ENCODE data around the gene TXNRD1.
"Not testable (repeated sequence)": the region's sequence is repeated elsewhere in the genome, so short reads cannot be mapped to it uniquely, and the experiment has no call there.

The TXNRD1 gene

GRCh38 chr12:104304261-104305009 lies 88.9 kb downstream of the TXNRD1 start:
- DNase-seq (ENCODE audit: low spot score), result no peak

DNA sequence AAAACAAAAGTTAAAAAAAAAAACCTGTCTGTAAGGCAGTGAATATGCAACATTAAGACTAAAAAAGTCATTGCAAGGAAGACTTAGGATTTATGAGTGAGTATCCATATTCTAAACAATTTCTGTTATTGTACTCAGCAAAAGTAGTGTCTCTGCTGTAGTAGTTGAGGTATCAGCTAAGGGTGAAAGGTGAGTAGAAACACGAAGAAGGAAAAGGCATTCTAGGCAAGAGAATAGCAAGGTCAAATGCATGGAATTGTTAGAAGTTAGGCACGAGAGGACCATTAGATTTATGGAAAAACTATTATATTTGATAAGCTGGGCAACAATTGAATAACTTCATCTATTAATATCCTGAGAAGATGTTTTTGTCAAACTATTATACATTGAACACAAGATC lies 89.8 kb downstream of the TXNRD1 start:
- no peak for DNase-seq (ENCODE audit: low spot score)

DNA sequence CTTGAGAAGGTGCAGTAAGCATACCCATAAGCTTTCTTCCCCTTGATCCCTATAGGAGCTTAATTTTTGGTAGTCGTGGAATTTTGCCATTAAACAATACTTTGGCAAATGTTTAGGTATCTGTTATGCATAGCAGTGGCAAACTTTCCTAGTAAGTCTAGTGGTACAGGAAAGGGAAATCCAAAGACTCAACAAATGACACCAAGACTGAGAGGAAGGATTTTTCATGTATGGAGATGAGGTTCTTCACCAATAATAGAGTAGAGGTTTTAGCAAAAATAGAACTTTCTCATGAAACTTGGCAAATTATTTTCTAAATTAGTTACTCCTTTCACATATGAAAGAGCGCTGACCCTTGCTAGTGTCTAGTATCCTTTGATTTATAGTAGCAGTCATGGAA lies 90.8 kb downstream of the TXNRD1 start:
- no peak for DNase-seq (ENCODE audit: low spot score)

GRCh38 chr12:104306943-104307654 lies 91.5 kb downstream of the TXNRD1 start:
- DNase-seq (ENCODE audit: low spot score), result no peak

GRCh38 chr12:104307655-104308000 lies 92.0 kb downstream of the TXNRD1 start:
- no peak for DNase-seq (ENCODE audit: low spot score)

GRCh38 chr12:104309446-104309993 lies 93.9 kb downstream of the TXNRD1 start:
- DNase-seq (ENCODE audit: low spot score), result no peak

DNA sequence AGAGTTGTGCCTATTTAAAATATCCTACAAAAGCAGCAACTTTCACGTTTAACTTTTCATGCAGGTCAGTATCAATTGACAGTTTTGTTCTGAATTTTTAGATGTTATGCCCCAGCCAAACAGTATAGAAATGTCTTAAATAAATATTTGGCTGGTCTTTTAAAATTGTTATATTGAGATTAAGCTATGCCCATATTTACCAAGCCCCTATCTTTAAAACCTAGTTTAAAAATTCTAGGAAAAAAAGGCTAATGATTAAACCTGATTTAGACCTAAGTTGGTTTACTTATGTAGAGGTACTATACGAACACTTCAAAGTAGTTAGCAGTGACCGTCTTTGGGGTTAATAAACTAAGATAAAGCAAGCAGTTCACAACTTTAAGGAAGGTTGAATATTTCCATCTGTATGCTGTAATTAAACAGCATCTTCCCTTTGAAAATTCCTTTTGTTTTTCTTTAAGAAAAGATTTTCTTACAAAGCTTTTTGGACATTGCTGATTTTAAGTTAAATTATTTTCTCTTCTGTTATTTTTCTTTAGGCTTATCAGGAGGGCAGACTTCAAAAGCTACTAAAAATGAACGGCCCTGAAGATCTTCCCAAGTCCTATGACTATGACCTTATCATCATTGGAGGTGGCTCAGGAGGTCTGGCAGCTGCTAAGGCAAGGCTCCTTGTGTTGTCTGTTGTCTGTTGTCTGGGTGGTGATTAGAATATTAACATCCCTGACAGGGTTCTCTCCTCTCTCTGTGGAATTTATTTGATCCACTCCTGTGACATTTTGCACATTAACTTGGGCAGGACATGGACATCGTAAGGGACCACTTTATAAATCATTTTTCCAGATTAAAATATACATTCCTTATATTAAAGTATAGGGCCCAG lies 95.4 kb downstream of the TXNRD1 start:
- no peak for DNase-seq (ENCODE audit: low spot score)

GRCh38 chr12:104312202-104312601 lies 96.6 kb downstream of the TXNRD1 start:
- DNase-seq (ENCODE audit: low spot score), result no peak

GRCh38 chr12:104312654-104313053 lies 97.1 kb downstream of the TXNRD1 start:
- no peak for DNase-seq (ENCODE audit: low spot score)

- no peak for DNase-seq (ENCODE audit: low spot score)
Measured at GRCh38 chr12:104313568-104314241, 98.1 kb downstream of the TXNRD1 start.

- no peak for DNase-seq (ENCODE audit: low spot score)
Measured at GRCh38 chr12:104314242-104314614, 98.6 kb downstream of the TXNRD1 start.

DNA sequence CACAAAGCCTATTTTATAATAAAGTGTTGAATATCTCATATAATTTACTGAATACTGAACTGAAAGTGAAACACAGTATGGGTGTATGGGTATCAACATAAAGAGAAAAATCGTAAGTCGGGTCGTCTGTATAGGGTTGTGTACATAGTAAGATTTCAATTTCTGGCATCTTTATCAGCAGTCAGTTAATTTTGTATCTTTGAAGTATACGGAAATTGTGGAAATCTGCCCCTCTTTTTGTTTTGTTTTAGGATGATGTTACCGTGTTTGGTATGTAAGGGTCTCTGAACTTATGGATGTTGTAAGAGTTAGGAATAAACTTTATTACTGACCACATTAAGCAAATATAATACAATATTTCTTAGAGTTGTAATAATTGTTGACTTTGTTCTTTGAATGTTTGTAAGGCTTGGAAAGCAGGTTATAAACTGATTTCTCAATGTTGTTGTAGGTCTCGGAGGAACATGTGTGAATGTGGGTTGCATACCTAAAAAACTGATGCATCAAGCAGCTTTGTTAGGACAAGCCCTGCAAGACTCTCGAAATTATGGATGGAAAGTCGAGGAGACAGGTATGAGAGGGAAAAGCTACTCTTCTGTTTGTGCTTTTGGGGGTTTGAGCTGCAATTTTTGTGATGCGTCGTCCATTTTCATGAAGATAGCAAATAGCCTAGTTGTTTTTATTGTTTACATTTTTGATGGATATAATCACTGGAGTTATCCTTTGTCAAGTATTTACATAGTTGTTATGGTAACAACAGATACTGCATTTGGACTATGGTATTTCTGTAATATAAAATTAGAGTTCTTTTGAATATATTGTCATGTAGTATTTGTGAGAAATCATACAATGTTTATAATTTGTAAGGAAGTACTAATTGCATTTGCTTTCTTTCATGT lies 100.0 kb downstream of the TXNRD1 start:
- no peak for DNase-seq (ENCODE audit: low spot score)

DNA sequence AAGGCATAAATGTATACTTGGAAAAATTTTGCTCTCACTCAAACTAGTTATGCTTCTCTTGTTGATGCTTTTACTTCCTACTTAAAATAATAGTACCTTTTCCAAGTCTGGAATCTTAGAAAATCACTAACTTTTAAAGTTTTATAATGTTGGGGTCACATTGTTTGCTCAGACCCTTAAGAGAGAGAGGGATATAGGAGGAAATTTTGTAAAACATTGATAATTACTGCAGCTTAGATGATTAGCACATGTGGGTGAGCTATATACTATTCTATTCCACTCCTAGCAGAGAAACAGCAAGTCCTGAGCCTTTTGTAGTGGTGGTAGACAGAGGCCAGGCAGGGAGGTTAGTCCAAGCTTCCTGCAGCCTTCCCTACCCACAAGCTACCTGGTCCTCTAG lies 101.4 kb downstream of the TXNRD1 start:
- DNase-seq (ENCODE audit: low spot score), result no peak

DNA sequence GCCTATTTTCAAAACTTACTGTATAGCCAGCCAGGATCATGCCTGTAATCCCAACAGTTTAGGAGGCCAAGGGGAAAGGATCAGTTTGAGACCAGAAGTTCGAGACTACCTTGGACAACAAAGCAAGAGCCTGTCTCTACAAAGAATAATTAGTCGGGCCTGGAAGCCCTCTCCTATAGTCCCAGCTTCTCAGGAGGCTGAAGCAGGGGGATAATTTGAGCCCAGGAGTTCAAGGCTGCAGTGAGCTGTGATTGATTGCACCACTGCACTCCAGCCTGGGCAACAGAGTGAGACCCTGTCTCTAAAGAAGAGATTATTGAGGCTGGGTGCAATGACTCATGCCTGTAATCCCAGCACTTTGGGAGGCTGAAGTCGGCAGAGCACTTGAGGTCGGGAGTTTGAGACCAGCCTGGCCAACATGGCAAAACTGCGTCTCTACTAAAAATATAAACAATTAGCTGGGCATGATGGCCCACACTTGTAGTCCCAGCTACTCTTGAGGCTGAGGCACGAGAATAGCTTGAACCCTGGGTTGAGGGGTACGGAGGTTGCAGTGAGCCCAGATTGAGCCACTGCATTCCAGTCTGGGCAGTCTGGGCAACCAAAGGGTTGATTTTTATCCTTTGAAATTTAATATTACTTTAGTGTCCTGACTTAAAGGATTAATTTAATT lies 102.1 kb downstream of the TXNRD1 start:
- no peak for DNase-seq (ENCODE audit: low spot score)

GRCh38 chr12:104319028-104319427 lies 103.4 kb downstream of the TXNRD1 start:
- DNase-seq (ENCODE audit: low spot score), result no peak

GRCh38 chr12:104319918-104320626 lies 104.5 kb downstream of the TXNRD1 start:
- no peak for DNase-seq (ENCODE audit: low spot score)

DNA sequence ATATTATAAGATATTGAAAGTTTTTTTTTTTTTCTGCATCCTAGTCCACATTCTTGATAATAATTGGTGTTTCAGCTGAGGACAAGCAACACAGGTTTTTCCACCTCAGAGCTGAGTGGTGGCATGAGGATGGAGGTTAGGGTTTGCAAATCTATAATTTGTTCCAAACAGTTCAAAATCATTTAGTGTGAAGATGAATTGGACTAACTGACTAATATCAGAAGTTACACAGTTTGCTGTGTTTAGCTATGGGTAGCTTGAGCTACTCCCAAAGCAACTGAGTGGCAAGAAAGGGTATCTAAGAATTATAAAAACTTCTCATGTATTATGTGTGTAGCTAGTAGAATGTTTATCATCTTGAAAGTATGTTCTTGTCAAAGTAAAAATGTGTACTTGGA lies 105.0 kb downstream of the TXNRD1 start:
- no peak for DNase-seq (ENCODE audit: low spot score)

GRCh38 chr12:104321949-104322348 lies 106.4 kb downstream of the TXNRD1 start:
- DNase-seq (ENCODE audit: low spot score), result no peak

DNA sequence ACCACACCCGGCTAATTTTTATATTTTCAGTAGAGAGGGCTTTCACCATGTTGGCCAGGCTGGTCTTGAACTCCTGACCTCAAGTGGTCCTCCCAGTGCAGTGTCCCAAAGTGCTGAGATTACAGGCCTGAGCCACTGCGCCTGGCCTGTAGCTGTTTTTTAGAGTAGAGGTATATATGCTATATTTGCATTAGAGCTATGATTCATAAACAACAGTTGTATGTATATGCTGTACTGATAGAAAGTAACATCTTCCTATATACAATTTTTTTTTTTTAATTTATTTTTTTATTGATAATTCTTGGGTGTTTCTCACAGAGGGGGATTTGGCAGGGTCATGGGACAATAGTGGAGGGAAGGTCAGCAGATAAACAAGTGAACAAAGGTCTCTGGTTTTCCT lies 107.0 kb downstream of the TXNRD1 start:
- DNase-seq (ENCODE audit: low spot score), result not testable (repeated sequence)

GRCh38 chr12:104323899-104324298 lies 108.3 kb downstream of the TXNRD1 start:
- DNase-seq (ENCODE audit: low spot score), result no peak
